SK-N-SH (cell line): ENCODE measurements around the gene DENND1A. TPM values are rescaled to one million over a fixed set of nuclear protein-coding genes. Genes with fewer than 3 reads are reported as not detected.

Experiments used
- CTCF ChIA-PET: fragments of 300-600, 350-600 bp; formaldehyde crosslinking; extraction: SDS; loops from one replicate; lab custom pipeline; 2021; lab: Yijun Ruan, JAX
- POLR2A ChIA-PET: fragments of 350-600 bp; sonication (Branson Sonifier 250); formaldehyde crosslinking; extraction: SDS; loops from one replicate; lab custom pipeline; 2020; ENCODE audit warnings: antibody characterized with exemption, inconsistent platforms; lab: Yijun Ruan, JAX
- DNase-seq: peaks from one replicate; pipeline ENCODE4 v3.0.0; 2012
- H2AFZ ChIP-seq: fragments of 200-600 bp; sonication (generic); 2 replicates; pipeline ENCODE4 v1.8.1; 2016; ENCODE audit warnings: antibody characterized with exemption, mild to moderate bottlenecking, low read depth
- H3F3A ChIP-seq: fragments of 200-600 bp; sonication (generic); replicated peaks from 2 replicates; pipeline ENCODE3; 2016; ENCODE audit warnings: antibody characterized with exemption, mild to moderate bottlenecking; ENCODE audit not compliant: insufficient read depth
- H3K27ac ChIP-seq, 2 experiments: fragments of 200-500 bp in 1 of 2; fragments of 200-600 bp in 1 of 2; sonication (Bioruptor generic) in 1 of 2; sonication (generic), shearing (Covaris generic) in 1 of 2; 2 replicates each; pipeline versions ENCODE4 v1.5.1 to v1.6.1; 2014 to 2016; ENCODE audit warnings: low read depth in 2 of 2, inconsistent platforms in 1 of 2, low read length in 1 of 2, mild to moderate bottlenecking in 1 of 2, mixed read lengths in 1 of 2
- H3K27me3 ChIP-seq: fragments of 200-600 bp; sonication (generic), shearing (Covaris generic); 2 replicates; pipeline ENCODE4 v1.6.1; 2016; ENCODE audit warnings: mixed run types; ENCODE audit not compliant: insufficient read depth
- H3K36me3 ChIP-seq, 2 experiments: fragments of 200-500 bp in 1 of 2; fragments of 200-600 bp in 1 of 2; sonication (Bioruptor generic) in 1 of 2; sonication (generic) in 1 of 2; replicated peaks in 1 of 2; 2 replicates each; pipeline versions ENCODE3 to v1.5.1; 2014 to 2016; ENCODE audit warnings: low read length in 1 of 2, mild to moderate bottlenecking in 1 of 2; ENCODE audit not compliant: insufficient read depth in 2 of 2, control insufficient read depth in 1 of 2
- H3K4me1 ChIP-seq, 2 experiments: fragments of 200-500 bp in 1 of 2; fragments of 200-600 bp in 1 of 2; sonication (Bioruptor generic) in 1 of 2; sonication (generic), shearing (Covaris generic) in 1 of 2; 2 replicates each; pipeline versions ENCODE4 v1.5.1 to v1.6.1; 2014 to 2016; ENCODE audit warnings: low read depth in 1 of 2, low read length in 1 of 2, mixed run types in 1 of 2; ENCODE audit not compliant: insufficient read depth in 2 of 2, control insufficient read depth in 1 of 2
- H3K4me2 ChIP-seq: fragments of 200-600 bp; sonication (generic), shearing (Covaris generic); 2 replicates; pipeline ENCODE4 v1.6.1; 2017; ENCODE audit warnings: mixed run types
- H3K4me3 ChIP-seq, 2 experiments: fragments of 200-500 bp in 1 of 2; fragments of 200-600 bp in 1 of 2; sonication (Bioruptor generic) in 1 of 2; sonication (generic), shearing (Covaris generic) in 1 of 2; 2 replicates each; pipeline versions ENCODE4 v1.5.1 to v1.8.1; 2014 to 2016; ENCODE audit warnings: low read depth in 2 of 2, inconsistent platforms in 1 of 2, low read length in 1 of 2, mild to moderate bottlenecking in 1 of 2, mixed read lengths in 1 of 2, moderate library complexity in 1 of 2
- H3K79me2 ChIP-seq: fragments of 200-600 bp; sonication (generic); 2 replicates; pipeline ENCODE4 v1.8.1; 2017; ENCODE audit warnings: mild to moderate bottlenecking; ENCODE audit not compliant: insufficient read depth
- H3K9ac ChIP-seq: fragments of 200-600 bp; sonication (generic); 2 replicates; pipeline ENCODE4 v1.6.1; 2017; ENCODE audit warnings: mixed run types
- H3K9me2 ChIP-seq: fragments of 200-600 bp; sonication (generic); 2 replicates; pipeline ENCODE4 v1.6.1; 2017; ENCODE audit warnings: mixed run types
- H3K9me3 ChIP-seq: fragments of 200-600 bp; sonication (generic); 2 replicates; pipeline ENCODE4 v1.6.1; 2017; ENCODE audit warnings: mixed run types, mild to moderate bottlenecking, moderate library complexity
- H4K20me1 ChIP-seq: fragments of 200-600 bp; sonication (generic); 2 replicates; pipeline ENCODE4 v1.6.1; 2017; ENCODE audit warnings: mild to moderate bottlenecking, mixed run types; ENCODE audit not compliant: insufficient read depth
- CHD2 ChIP-seq: fragments of 150-350 bp; IDR thresholded peaks from 2 replicates; pipeline ENCODE4 v1.6.1; 2018; ENCODE audit warnings: low read length; ENCODE audit not compliant: partially characterized antibody
- ELF1 ChIP-seq: IDR thresholded peaks from 2 replicates; pipeline ENCODE4 v1.4.0; 2012
- EP300 ChIP-seq, 2 experiments: IDR thresholded peaks; 2 replicates each; pipeline versions ENCODE4 v1.4.0 to v1.6.1; 2012; ENCODE audit warnings: borderline replicate concordance in 1 of 2, low read depth in 1 of 2, low read length in 1 of 2
- FOSL2 ChIP-seq: IDR thresholded peaks from 2 replicates; pipeline ENCODE4 v1.4.0; 2012; ENCODE audit warnings: low read depth, mild to moderate bottlenecking, moderate library complexity, borderline replicate concordance
- FOXJ3 ChIP-seq: sonication (generic); formaldehyde crosslinking; IDR thresholded peaks from 2 replicates; pipeline ENCODE4 v1.5.1; 2020; ENCODE audit warnings: mild to moderate bottlenecking, missing genetic modification reagents
- FOXM1 ChIP-seq: IDR thresholded peaks from 2 replicates; pipeline ENCODE4 v1.4.0; 2012; ENCODE audit warnings: low read depth, mild to moderate bottlenecking
- GATA2 ChIP-seq: sonication (generic); formaldehyde crosslinking; IDR thresholded peaks from 2 replicates; pipeline ENCODE4 v1.5.0; 2020; ENCODE audit warnings: mild to moderate bottlenecking, missing genetic modification reagents
- JUND ChIP-seq: IDR thresholded peaks from 2 replicates; pipeline ENCODE4 v1.4.0; 2012
- MEF2A ChIP-seq: IDR thresholded peaks from 2 replicates; pipeline ENCODE4 v1.4.0; 2012; ENCODE audit warnings: low read depth, borderline replicate concordance
- MXI1 ChIP-seq: IDR thresholded peaks from 2 replicates; pipeline ENCODE4 v1.6.1; 2012; ENCODE audit warnings: mild to moderate bottlenecking, low read depth, low read length, improper control_type of control experiment
- NFIC ChIP-seq: IDR thresholded peaks from 2 replicates; pipeline ENCODE4 v1.4.0; 2012; ENCODE audit warnings: borderline replicate concordance
- NRF1 ChIP-seq: IDR thresholded peaks from 2 replicates; pipeline ENCODE4 v1.6.1; 2012; ENCODE audit warnings: low read depth, mild to moderate bottlenecking, low read length
- RAD21 ChIP-seq: IDR thresholded peaks from 2 replicates; pipeline ENCODE4 v1.6.1; 2012; ENCODE audit warnings: mild to moderate bottlenecking, low read length
- RFX5 ChIP-seq: IDR thresholded peaks from 2 replicates; pipeline ENCODE4 v1.6.1; 2012; ENCODE audit warnings: mild to moderate bottlenecking, improper control_type of control experiment, low read length
- SIN3A ChIP-seq: IDR thresholded peaks from 2 replicates; pipeline ENCODE4 v1.6.1; 2012; ENCODE audit warnings: low read depth, mild to moderate bottlenecking, low read length, moderate library complexity, borderline replicate concordance
- TAF1 ChIP-seq: IDR thresholded peaks from 2 replicates; pipeline ENCODE4 v1.6.1; 2012; ENCODE audit warnings: low read depth, mild to moderate bottlenecking, low read length, moderate library complexity, borderline replicate concordance
- TCF12 ChIP-seq: IDR thresholded peaks from 2 replicates; pipeline ENCODE4 v1.4.0; 2012
- TEAD4 ChIP-seq: IDR thresholded peaks from 2 replicates; pipeline ENCODE4 v1.4.0; 2012; ENCODE audit warnings: mild to moderate bottlenecking, borderline replicate concordance; ENCODE audit not compliant: insufficient read depth
- WGBS: methylation state at CpG from one replicate; pipeline ENCODE4 v1.1.6; 2017; ENCODE audit warnings: low lambda C conversion rate; 5-methylcytosine and 5-hydroxymethylcytosine counted together
- polyA plus RNA-seq, 3 experiments: library from polyadenylated mRNA; depleted of rRNA; stranded (reverse); fragments of >200 nt; gene quantifications; 2 replicates each; pipeline ENCODE4 v1.2.3, GENCODE V29; 2012
- TF ChIP-seq, protein P1 (sequence below): IDR thresholded peaks from 2 replicates; pipeline ENCODE4 v1.4.0; 2012; ENCODE audit warnings: low read depth
- TF ChIP-seq, protein P2 (sequence below): fragments of 200-600 bp; sonication (generic); IDR thresholded peaks from 2 replicates; pipeline ENCODE4 v1.6.1; 2017; ENCODE audit warnings: antibody characterized with exemption, mild to moderate bottlenecking, moderate library complexity
- TF ChIP-seq, protein P3 (sequence below): fragments of 150-350 bp; IDR thresholded peaks from 2 replicates; pipeline ENCODE4 v1.6.1; 2017; ENCODE audit warnings: antibody characterized with exemption, low read length, low read depth, borderline replicate concordance
- TF ChIP-seq, protein P4 (sequence below): fragments of 150-350 bp; IDR thresholded peaks from 2 replicates; pipeline ENCODE4 v1.6.1; 2016; ENCODE audit warnings: mild to moderate bottlenecking, low read depth, low read length
- TF ChIP-seq, protein P5 (sequence below): IDR thresholded peaks from 2 replicates; pipeline ENCODE4; 2012

The DENND1A gene
- polyA plus RNA-seq, 1 of the 3 experiments (the other 2 are of a cell fraction): 25.4 TPM

DNA sequence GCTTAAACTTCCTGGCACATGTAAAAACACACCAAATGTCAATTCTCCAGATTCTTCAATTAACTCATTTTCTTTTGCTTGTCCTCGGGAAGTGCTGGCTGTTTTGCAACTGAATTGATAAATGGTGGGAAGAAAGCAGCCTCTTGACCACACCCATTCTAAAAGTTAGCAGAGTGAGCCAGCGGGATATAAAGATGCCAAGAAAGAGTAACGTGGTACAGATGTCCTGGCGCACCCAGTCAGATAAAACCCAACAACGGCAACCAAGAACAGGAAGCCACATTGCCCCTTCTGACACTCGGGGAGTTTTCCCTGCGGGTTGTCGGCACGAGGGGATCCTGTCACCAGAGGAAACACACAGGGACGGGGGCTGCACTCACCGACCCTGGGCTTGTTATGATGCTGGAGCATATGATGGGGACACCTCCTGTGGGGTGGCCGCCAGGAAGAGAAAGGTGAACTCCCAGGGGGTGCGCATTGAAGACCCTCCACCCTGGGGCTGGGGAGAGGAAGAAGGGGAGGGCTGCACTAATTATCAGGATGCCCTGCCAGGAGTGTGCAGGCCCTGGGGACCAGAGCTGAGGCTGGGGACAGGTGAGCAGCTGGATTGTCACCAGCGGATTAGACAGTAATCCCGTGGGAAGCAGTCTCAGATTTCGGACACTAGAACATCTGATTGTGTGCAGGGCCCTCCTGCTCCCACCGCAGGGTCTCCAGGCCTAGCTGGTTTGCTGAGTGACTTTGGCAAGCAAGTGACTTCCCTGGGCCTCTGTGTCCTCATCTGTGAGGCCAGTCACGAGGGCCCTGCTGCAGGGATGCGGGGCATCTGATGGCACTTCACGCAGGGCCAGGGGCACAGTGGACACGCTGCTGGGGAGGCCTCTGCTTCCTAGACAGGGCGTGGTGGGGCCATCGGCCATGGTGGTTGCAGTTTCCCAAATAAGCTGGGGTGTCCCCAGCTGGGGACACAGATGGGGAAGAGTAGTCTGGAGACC, 514.7 kb downstream of the DENND1A start:
- Histone ChIP-seq H3K9ac (no peak overlapping the region), H3K4me2 (no peak overlapping the region), H3K9me2 (no peaks in the 10 kb centered on the region), H3K4me1 (no peaks in the 10 kb centered on the region), H3F3A (no peaks in the 10 kb centered on the region), H3K27me3 (no peaks in the 10 kb centered on the region), H3K36me3 (peaks cover 0 to 11% of the 10 kb centered on the region in 2 experiments), H3K79me2 (no peaks in the 10 kb centered on the region), H3K9me3 (no peaks in the 10 kb centered on the region), H3K27ac (no peak overlapping the region)
- CTCF ChIA-PET: interaction anchor here (1.1 to 2.0 kb wide), 3 partner anchors 8 to 16 kb away, joined by 3 to 8 read pairs (median 3); no protein-coding TSS in a partner anchor
- POLR2A ChIA-PET: no interaction called here
- DNase-seq: no peak
- 85% methylated on average over 19 of the region's 23 CpGs for WGBS
- TF ChIP-seq FOXJ3: no peak
- TF ChIP-seq, protein P1, sequence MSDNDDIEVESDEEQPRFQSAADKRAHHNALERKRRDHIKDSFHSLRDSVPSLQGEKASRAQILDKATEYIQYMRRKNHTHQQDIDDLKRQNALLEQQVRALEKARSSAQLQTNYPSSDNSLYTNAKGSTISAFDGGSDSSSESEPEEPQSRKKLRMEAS: no peak
- no peak for TF ChIP-seq TCF12
- no peak for TF ChIP-seq CHD2
- no peak for TF ChIP-seq SIN3A
- TF ChIP-seq, protein P2, sequence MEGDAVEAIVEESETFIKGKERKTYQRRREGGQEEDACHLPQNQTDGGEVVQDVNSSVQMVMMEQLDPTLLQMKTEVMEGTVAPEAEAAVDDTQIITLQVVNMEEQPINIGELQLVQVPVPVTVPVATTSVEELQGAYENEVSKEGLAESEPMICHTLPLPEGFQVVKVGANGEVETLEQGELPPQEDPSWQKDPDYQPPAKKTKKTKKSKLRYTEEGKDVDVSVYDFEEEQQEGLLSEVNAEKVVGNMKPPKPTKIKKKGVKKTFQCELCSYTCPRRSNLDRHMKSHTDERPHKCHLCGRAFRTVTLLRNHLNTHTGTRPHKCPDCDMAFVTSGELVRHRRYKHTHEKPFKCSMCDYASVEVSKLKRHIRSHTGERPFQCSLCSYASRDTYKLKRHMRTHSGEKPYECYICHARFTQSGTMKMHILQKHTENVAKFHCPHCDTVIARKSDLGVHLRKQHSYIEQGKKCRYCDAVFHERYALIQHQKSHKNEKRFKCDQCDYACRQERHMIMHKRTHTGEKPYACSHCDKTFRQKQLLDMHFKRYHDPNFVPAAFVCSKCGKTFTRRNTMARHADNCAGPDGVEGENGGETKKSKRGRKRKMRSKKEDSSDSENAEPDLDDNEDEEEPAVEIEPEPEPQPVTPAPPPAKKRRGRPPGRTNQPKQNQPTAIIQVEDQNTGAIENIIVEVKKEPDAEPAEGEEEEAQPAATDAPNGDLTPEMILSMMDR: no peak
- TF ChIP-seq ELF1: no peak
- TF ChIP-seq EP300 (IDR thresholded peaks at IDR 0.05; ENCODE audit: borderline replicate concordance in 1 of 2, low read depth in 1 of 2, low read length in 1 of 2): no peak
- no peak for TF ChIP-seq RAD21
- TF ChIP-seq TAF1: no peak
- TF ChIP-seq FOXM1: no peak
- TF ChIP-seq, protein P3, sequence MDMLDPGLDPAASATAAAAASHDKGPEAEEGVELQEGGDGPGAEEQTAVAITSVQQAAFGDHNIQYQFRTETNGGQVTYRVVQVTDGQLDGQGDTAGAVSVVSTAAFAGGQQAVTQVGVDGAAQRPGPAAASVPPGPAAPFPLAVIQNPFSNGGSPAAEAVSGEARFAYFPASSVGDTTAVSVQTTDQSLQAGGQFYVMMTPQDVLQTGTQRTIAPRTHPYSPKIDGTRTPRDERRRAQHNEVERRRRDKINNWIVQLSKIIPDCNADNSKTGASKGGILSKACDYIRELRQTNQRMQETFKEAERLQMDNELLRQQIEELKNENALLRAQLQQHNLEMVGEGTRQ: no peak
- TF ChIP-seq, all 33 proteins: peak for 0
- Histone ChIP-seq H3K4me3 (no peak overlapping the region), H2AFZ (no peak overlapping the region), H4K20me1 (no peaks in the 10 kb centered on the region)

DNA sequence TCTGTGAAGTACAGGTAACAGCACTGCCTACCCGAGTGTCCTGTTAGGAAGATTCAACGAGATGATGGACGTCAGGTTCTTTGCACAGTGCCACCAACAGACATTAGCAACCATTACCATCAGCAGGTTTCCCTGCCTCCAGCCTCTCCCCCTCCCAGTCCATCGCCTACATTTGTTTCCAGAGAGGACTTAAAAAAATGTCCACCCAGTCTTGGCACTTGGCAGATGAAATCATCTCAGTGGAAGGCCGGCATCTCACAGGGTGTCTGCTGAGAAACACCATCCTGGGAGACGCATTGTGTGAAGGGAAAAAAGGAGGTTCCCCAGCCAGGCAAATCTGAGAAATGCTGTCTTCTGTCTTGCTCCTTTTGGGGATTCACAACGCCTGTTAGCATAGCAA, 515.7 kb downstream of the DENND1A start:
- H4K20me1 ChIP-seq: no peaks in the 10 kb centered on the region
- H3F3A ChIP-seq: no peaks in the 10 kb centered on the region
- no peaks in the 10 kb centered on the region for H3K9me2 ChIP-seq
- ChIA-PET POLR2A (no interaction called here), CTCF (no interaction called here)
- no peak overlapping the region for H3K4me3 ChIP-seq
- 94% methylated on average over 7 of the region's 7 CpGs for WGBS
- no peak for DNase-seq
- no peak overlapping the region for H2AFZ ChIP-seq
- H3K27me3 ChIP-seq: no peaks in the 10 kb centered on the region
- H3K4me1 ChIP-seq: no peaks in the 10 kb centered on the region
- TF ChIP-seq NFIC (no peak), MXI1 (no peak), NRF1 (no peak), MEF2A (no peak), CHD2 (no peak), FOSL2 (no peak), SIN3A (no peak), TEAD4 (no peak), GATA2 (CRISPR knock-in tag) (no peak), JUND (no peak), RFX5 (no peak)
- TF ChIP-seq, protein P4, sequence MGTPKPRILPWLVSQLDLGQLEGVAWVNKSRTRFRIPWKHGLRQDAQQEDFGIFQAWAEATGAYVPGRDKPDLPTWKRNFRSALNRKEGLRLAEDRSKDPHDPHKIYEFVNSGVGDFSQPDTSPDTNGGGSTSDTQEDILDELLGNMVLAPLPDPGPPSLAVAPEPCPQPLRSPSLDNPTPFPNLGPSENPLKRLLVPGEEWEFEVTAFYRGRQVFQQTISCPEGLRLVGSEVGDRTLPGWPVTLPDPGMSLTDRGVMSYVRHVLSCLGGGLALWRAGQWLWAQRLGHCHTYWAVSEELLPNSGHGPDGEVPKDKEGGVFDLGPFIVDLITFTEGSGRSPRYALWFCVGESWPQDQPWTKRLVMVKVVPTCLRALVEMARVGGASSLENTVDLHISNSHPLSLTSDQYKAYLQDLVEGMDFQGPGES: no peak
- TF ChIP-seq, protein P5, sequence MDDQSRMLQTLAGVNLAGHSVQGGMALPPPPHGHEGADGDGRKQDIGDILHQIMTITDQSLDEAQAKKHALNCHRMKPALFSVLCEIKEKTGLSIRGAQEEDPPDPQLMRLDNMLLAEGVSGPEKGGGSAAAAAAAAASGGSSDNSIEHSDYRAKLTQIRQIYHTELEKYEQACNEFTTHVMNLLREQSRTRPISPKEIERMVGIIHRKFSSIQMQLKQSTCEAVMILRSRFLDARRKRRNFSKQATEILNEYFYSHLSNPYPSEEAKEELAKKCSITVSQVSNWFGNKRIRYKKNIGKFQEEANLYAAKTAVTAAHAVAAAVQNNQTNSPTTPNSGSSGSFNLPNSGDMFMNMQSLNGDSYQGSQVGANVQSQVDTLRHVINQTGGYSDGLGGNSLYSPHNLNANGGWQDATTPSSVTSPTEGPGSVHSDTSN: no peak
- H3K27ac ChIP-seq: no peak overlapping the region
- H3K9me3 ChIP-seq: no peaks in the 10 kb centered on the region
- H3K79me2 ChIP-seq: no peaks in the 10 kb centered on the region
- peaks cover 0 to 1% of the 10 kb centered on the region in 2 experiments for H3K36me3 ChIP-seq
- H3K9ac ChIP-seq: no peak overlapping the region
- no peak overlapping the region for H3K4me2 ChIP-seq
